HG03280 (cell line): ENCODE data around the gene NRAP.

ENCODE experiments used
- ATAC-seq: cut with Tn5 transposase; IDR thresholded peaks from one replicate; pipeline ENCODE4 v1.9.1; 2021; ENCODE audit warnings: mild to moderate bottlenecking, moderate library complexity; ENCODE audit not compliant: unreplicated experiment

NRAP gene

GRCh38 chr10:113644185-113645120 lies 19.4 kb downstream of the NRAP start:
- ATAC-seq: no peak

- ATAC-seq: no peak
Measured at GRCh38 chr10:113643183-113643582, 20.7 kb downstream of the NRAP start.

- no peak for ATAC-seq
Measured at GRCh38 chr10:113641702-113642101, 22.1 kb downstream of the NRAP start.

DNA sequence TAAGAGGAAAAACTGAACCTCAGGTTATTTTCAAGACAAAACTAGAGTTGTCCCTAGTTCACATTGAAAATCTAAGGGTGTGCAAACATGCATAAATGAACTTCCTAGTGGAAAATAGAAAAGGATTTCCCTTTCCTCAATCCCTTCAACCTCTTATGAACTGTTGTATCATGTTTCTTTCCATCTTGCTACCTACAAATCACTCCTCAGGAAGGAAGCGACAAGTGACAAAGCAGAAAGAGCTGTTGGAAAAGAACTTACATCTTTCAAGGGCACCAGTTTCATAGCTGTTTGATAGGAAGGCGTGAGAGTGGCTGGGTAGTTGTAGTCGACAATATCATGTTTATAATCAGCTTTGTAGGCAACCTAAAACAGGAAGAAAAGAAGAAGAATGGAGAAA lies 23.9 kb downstream of the NRAP start:
- ATAC-seq: no peak

DNA sequence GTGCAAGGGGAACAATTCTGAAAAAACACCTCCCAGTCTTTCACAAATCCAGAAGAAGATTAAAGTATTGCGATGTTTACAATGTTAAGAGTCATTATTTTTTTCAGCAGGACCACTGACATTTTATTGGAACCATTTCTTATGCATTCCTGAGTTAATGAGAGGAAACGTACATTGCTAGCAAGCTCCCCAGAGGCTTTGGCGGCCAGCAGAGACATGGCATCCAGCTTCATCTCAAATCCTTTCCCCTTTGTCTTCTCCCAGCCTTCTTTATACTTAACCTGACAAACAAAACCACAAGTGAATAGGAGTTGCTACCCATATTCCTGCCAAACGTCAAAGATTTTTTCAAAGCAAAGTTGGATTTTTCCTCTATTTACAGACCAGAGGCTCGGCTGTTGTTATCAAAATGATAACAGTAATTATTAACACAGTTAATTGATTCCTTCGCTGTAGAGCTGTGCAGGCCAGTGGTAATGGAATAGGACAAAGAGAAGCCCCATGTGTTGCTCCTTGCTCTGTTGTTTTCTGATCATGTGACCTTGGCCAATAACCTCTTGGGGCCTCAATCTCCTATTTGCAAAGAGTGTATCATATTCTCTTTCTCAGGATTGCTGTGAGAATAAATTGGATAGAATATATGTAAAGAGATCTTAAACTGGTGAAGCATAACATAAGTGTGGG lies 32.0 kb downstream of the NRAP start:
- ATAC-seq: no peak

DNA sequence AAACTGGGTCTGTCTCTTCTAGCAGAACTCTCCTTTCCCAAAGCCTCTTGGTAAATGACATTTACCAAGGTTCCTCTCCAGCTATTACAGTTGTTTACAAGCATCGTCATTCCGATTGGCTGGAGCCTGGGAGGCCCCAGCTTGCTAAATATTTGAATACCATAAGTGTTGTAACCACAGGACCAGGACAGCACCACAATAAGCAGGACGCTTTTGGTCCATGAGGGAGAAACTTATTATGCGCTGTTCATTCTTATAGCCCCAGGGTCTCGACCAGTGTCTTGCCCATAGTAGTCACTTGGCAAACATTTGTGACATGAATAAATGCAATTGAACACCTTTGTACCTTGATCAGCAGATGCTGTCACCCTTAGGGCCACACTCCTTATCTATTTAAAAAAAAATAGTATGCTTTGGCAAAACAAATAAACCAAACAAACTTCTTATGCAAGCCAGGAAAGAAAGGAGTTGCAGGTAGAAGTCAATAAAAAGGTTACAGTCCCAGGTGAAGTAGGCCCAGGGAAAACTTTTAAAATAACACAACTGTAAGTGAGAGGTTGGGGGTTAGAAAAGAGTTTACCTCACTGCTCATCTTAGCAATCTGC lies 32.8 kb downstream of the NRAP start:
- ATAC-seq: no peak

DNA sequence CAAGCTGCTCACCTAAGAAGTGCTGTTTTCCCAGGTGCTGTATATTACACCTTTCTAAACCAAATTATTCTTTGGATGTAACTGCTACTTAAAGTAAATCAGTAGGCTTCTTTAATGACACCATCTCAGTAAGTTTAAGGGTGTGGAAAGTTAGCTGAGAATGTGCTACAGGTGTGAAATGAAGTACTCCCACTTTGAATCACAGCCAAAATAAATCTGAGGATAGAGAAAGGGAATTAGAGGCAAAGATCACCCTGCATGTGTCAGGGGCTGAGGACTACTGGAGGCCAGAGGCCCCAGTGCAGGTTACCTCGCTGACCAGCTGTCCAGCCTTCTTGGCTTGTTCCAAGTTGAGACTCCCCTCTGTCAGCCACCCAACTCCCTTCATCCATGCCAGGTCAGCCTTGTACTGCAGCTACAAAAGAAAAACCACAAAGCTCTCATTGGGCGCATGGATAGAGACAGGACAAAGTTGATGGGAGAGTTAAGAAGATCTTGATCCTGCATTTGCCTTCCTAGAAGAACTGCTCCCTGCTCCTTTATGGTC lies 35.2 kb downstream of the NRAP start:
- no peak for ATAC-seq

- no peak for ATAC-seq
Measured at GRCh38 chr10:113627836-113628235, 36.0 kb downstream of the NRAP start.

DNA sequence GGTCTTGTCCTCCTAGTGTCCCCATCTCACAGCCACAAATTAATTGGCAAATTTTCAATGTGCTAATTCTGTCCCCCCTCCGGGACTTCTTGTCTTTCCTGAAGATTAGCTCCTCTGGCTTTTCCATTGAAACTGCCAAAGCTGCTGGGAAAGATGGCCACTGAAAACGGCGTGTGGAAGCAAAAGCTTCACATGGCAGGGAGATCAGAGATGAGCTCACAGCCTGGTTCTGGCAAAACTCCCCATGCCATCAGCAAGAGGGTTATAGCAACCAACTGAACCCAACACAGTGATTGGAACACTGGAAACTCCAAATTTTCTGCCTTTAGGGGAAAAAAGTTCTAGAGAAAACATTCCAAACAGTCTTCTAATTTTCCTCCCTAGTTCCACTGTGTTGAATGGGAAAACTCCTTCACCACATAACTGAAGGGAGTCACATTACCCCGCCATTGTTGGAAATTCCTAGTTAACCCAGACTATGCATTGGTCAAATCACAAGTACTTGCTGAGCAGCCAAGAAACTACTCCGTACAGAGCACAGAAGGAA lies 37.0 kb downstream of the NRAP start:
- no peak for ATAC-seq

GRCh38 chr10:113625461-113626186 lies 38.2 kb downstream of the NRAP start:
- ATAC-seq: no peak

GRCh38 chr10:113622831-113623230 lies 41.0 kb downstream of the NRAP start:
- no peak for ATAC-seq

DNA sequence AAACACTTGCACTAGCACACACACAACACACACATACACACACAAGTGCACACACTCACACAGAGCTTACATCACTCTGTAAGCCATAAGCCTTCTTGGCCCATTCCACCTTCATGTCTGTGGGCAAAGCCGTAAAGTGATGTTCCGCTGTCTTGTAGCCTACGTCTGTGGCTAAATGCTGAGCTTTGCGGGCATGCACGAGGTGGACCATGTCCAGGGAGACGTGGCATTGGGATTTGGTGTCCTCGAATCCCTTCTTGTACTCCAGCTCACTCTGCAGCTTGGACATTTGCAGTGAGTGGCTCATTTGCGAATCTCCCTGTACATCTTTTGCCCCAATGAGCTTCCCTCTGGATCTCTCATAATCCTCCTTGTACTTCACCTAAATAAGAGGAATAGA lies 42.0 kb downstream of the NRAP start:
- ATAC-seq: no peak

DNA sequence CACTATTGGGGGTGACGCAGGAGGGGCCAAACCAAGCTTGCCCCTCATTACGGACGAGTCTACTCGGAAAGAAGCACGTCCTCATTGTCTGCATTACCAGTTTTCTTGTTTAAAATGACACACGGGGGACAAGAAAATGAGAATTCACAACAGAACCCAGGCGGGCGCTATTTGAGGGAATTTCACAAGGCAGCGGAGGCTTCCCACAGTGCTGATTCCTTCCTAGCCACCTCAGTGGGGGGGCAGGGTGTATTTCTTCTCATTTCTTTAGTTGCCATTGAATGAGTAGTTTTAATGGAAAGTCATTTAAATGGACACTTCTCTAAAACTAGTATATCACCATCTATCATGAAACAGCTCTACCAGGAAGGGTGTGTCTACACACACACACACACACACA lies 42.9 kb downstream of the NRAP start:
- no peak for ATAC-seq

DNA sequence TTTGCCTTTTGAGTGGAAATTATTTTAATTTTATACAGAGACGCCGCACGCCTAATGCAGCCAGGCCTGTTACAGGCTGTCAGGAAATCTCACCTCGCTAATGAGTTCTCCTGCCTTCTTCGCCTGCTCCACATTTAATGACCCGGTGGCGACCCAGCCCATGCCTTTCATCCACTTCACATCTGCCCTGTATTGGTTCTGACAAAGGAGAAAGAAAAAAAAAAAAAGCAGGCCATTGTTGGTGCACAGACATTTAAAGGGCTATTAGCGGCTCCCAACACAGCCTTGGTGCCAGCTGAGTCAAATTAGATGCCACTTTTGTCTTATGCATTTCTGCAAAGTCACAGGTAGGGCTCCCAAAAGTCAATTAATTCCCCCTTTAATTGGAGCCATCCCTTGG lies 43.3 kb downstream of the NRAP start:
- no peak for ATAC-seq

DNA sequence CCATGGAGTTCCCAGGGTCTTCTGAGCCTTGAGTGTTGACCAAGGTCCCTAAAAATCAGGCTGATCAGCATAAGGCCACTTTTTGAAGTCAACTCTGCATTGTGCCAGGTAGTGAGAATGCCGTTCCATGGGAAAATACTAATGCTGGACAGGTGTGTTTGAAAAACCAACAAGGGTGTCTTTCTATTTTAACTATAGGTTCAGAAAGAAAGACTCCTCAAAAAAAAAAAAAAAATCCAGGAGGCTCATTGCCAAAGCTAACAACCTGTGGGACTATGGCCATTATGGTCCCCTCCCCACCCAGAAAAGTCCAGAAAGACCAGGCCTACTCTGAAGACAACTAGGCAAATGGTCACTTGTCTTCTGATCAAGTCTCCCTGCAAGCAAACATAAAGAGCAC lies 44.4 kb downstream of the NRAP start:
- no peak for ATAC-seq

DNA sequence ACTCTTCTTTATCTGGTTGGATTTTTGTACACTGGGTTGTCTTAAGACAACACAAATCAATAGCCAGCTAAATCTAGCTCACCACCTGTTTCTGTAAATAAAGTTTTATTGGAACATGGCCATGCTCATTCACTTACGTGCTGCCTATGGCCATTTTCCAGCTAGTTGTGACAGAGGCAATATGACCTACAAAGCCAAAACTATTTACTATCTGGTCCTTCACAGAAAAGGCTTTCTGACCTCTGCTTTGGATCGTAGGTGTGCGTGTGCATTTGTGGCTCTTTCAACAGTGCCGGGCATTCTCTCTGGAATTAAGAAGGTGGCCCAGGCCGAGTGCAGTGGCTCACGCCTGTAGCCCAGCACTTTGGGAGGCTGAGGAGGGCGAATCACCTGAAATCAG lies 45.5 kb downstream of the NRAP start:
- no peak for ATAC-seq

DNA sequence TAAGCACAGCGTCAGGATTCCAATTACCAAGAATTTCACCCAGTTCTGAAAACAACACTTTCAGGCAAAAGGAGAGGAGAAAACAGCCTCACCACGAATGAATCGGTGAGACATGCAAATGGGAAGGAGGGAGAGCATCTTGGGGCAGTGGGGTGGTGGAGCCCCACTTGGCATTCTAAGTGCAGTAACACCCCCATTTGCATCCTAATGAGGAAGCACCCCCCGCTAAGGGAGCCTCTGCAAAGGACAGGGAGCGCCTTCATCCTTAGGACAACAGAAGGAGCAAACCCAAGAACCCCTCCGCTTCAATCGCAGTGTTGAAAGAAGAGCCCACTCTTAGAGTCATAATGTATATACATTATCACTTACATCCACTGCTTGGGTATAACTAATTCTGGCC lies 46.8 kb downstream of the NRAP start:
- no peak for ATAC-seq

GRCh38 chr10:113616244-113617074 lies 47.4 kb downstream of the NRAP start:
- no peak for ATAC-seq

GRCh38 chr10:113613977-113614690 lies 49.7 kb downstream of the NRAP start:
- ATAC-seq: no peak
